ENCODE results near the gene NCEH1. TPM values are rescaled to one million over a fixed set of nuclear protein-coding genes. Genes with fewer than 3 reads are reported as not detected.

NCEH1 gene
- total and polyA plus RNA-seq, 2 of the 4 experiments (the other 2 are of a cell fraction), result 22.3 to 23.3 TPM

DNA sequence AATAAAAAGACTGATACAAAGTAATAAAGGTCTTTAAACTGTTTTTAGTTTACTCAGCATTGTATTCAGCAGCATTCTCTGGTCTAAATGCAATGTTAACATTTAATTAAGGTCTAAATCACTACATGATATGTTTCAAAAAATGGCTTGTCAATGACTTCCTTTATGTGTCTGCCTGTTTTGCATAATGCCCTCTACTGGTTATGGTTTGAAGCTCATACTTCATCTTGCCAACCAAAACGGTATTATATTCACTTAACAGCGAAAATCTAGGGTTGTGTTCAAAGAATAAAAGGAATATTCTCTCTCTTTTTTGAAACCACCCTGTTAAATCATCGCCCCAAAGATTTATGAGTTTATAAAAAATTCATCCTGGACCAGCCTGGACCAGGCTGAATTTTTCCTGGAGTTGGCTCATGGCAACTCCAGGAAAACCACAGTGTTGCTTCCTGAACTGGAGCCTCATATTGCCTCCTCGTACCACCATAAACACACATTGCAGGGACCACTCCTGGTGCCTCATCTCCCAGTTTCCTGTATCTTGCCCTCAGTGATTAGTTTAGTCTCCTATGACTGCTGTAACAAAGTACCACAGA lies 6.7 kb upstream of the NCEH1 start:
- Histone ChIP-seq H3K9me3 (ENCODE audit: control insufficient read depth, insufficient read depth, low read length) (peaks cover 8% of the 10 kb centered on the region), H3K79me1 (ENCODE audit: low read depth in 1 of 2, low read length in 2 of 2) (no peaks in the 10 kb centered on the region), H3K18ac (ENCODE audit: low read depth, low read length) (no peak overlapping the region), H3K27me3 (ENCODE audit: control insufficient read depth, insufficient read depth, low read length) (no peaks in the 10 kb centered on the region), H3K14ac (replicated peaks; ENCODE audit: low read depth, low read length) (peak overlapping the region; percentile 8; the same call in 1 of the 2 replicates), H2AK9ac (replicated peaks; ENCODE audit: low read depth, low read length, poor library complexity) (no peak overlapping the region), H2BK20ac (ENCODE audit: low read depth, low read length) (no peak overlapping the region), H2AFZ (replicated peaks; ENCODE audit: low read length, poor library complexity) (no peak overlapping the region), H2BK15ac (ENCODE audit: low read depth, low read length) (no peak overlapping the region), H3K4me1 (ENCODE audit: control insufficient read depth, insufficient read depth, low read length) (no peaks in the 10 kb centered on the region), H2AK5ac (ENCODE audit: low read depth, low read length) (no peak overlapping the region), H3K4me3 (ENCODE audit: insufficient read depth, low read depth, low read length) (no peak overlapping the region), H4K20me1 (ENCODE audit: insufficient read depth, low read length) (no peaks in the 10 kb centered on the region), H3K36me3 (ENCODE audit: control insufficient read depth, insufficient read depth, low read length) (no peaks in the 10 kb centered on the region), H3K4ac (ENCODE audit: low read depth, low read length) (no peak overlapping the region), H4K91ac (ENCODE audit: insufficient read depth, low read depth, low read length) (no peak overlapping the region), H3K56ac (ENCODE audit: extremely low read depth, insufficient read depth, low read length) (no peak overlapping the region), H2BK120ac (ENCODE audit: low read depth, low read length) (0 out of 2 replicates have a peak overlapping the region, but pooled peaks have one; percentile 19), H3K23ac (ENCODE audit: low read depth, low read length) (no peak overlapping the region), H3K9ac (ENCODE audit: low read depth, low read length) (no peak overlapping the region), H4K8ac (ENCODE audit: low read depth in 2 of 2, low read length in 2 of 2) (no peak overlapping the region), H3K9me1 (ENCODE audit: insufficient read depth, low read length) (no peaks in the 10 kb centered on the region), H2BK5ac (ENCODE audit: low read depth, low read length, poor library complexity, severe bottlenecking) (no peak overlapping the region), H3K27ac (ENCODE audit: insufficient read depth, low read length) (no peak overlapping the region), H3K4me2 (ENCODE audit: low read depth, low read length) (no peak overlapping the region), H4K5ac (ENCODE audit: low read depth, low read length) (no peak overlapping the region)
- DNase-seq, result no peak
- no CpG with 5 or more reads among the region's 4 CpGs for WGBS, 2 experiments (ENCODE audit: extremely low coverage in 2 of 2, insufficient read length in 1 of 2)
- ChIA-PET POLR2A (ENCODE audit: unreplicated experiment) (no interaction called here), CTCF (interaction anchor here (1.0 kb wide), 1 partner anchor 9 kb away, joined by 3 read pairs; no protein-coding TSS in a partner anchor)
- no peak for ATAC-seq (ENCODE audit: low read depth)
- intact Hi-C loops (cut with micrococcal nuclease), result no loop called here
- no peak for TF ChIP-seq MXI1 (IDR thresholded peaks at IDR 0.05; ENCODE audit: borderline replicate concordance, low read depth, low read length)
- TF ChIP-seq NFE2L2 (IDR thresholded peaks at IDR 0.05; ENCODE audit: low read depth, low read length), result no peak
- TF ChIP-seq, protein P1, sequence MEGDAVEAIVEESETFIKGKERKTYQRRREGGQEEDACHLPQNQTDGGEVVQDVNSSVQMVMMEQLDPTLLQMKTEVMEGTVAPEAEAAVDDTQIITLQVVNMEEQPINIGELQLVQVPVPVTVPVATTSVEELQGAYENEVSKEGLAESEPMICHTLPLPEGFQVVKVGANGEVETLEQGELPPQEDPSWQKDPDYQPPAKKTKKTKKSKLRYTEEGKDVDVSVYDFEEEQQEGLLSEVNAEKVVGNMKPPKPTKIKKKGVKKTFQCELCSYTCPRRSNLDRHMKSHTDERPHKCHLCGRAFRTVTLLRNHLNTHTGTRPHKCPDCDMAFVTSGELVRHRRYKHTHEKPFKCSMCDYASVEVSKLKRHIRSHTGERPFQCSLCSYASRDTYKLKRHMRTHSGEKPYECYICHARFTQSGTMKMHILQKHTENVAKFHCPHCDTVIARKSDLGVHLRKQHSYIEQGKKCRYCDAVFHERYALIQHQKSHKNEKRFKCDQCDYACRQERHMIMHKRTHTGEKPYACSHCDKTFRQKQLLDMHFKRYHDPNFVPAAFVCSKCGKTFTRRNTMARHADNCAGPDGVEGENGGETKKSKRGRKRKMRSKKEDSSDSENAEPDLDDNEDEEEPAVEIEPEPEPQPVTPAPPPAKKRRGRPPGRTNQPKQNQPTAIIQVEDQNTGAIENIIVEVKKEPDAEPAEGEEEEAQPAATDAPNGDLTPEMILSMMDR (conservative IDR thresholded peaks at IDR 0.05; ENCODE audit: low read depth, low read length), result peak; percentile 24; the same call in 1 of the 2 replicates
- TF ChIP-seq RCOR1 (IDR thresholded peaks at IDR 0.05; ENCODE audit: insufficient replicate concordance, low read length), result no peak
- no peak for TF ChIP-seq RFX5 (IDR thresholded peaks at IDR 0.05; ENCODE audit: low read depth, low read length)
- TF ChIP-seq, protein P2, sequence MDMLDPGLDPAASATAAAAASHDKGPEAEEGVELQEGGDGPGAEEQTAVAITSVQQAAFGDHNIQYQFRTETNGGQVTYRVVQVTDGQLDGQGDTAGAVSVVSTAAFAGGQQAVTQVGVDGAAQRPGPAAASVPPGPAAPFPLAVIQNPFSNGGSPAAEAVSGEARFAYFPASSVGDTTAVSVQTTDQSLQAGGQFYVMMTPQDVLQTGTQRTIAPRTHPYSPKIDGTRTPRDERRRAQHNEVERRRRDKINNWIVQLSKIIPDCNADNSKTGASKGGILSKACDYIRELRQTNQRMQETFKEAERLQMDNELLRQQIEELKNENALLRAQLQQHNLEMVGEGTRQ (IDR thresholded peaks at IDR 0.05; ENCODE audit: low read depth, low read length), result no peak
- TF ChIP-seq POLR2A (IDR thresholded peaks at IDR 0.05; ENCODE audit: low read depth, low read length), result no peak
- TF ChIP-seq FOS (IDR thresholded peaks at IDR 0.05; ENCODE audit: low read depth, low read length), result no peak
- TF ChIP-seq CHD1 (IDR thresholded peaks at IDR 0.05; ENCODE audit: low read depth, low read length), result no peak
- dilution Hi-C loops (cut with HindIII; ENCODE audit: low sequenced_read_pairs, unreplicated experiment), result no loop called here
- in situ Hi-C loops (cut with MboI; ENCODE audit: low sequenced_read_pairs), result no loop called here
- no TSS peak for BruUV-seq (replicated peaks)

All from IMR-90 (cell line).